ENCODE results near the gene AAMDC.
"Not testable (repeated sequence)": the region's sequence is repeated elsewhere in the genome, so short reads cannot be mapped to it uniquely, and the experiment has no call there.

The AAMDC gene

GRCh38 chr11:77874206-77874605 is 53.3 kb downstream of the AAMDC start:
- no peak for DNase-seq
- in situ Hi-C loops (cut with HindIII; ENCODE audit: low pct_ligation_motif_present, low pct_unique_long_range_greater_than_20kb, low sequenced_read_pairs): no loop called here

- no peak for DNase-seq
- in situ Hi-C loops (cut with HindIII; ENCODE audit: low pct_ligation_motif_present, low pct_unique_long_range_greater_than_20kb, low sequenced_read_pairs): no loop called here
These were observed 55.1 kb downstream of the AAMDC start for GRCh38 chr11:77876045-77876444.

- peak; percentile 61 for DNase-seq
- in situ Hi-C loops (cut with HindIII; ENCODE audit: low pct_ligation_motif_present, low pct_unique_long_range_greater_than_20kb, low sequenced_read_pairs): not testable (repeated sequence)
These were observed 57.3 kb downstream of the AAMDC start for GRCh38 chr11:77878247-77878646.

GRCh38 chr11:77879218-77879617 is 58.3 kb downstream of the AAMDC start:
- in situ Hi-C loops (cut with HindIII; ENCODE audit: low pct_ligation_motif_present, low pct_unique_long_range_greater_than_20kb, low sequenced_read_pairs): no loop called here
- DNase-seq: no peak

GRCh38 chr11:77882396-77882795 is 61.5 kb downstream of the AAMDC start:
- in situ Hi-C loops (cut with HindIII; ENCODE audit: low pct_ligation_motif_present, low pct_unique_long_range_greater_than_20kb, low sequenced_read_pairs): no loop called here
- DNase-seq: no peak

GRCh38 chr11:77883775-77884174 is 62.8 kb downstream of the AAMDC start:
- DNase-seq: no peak
- in situ Hi-C loops (cut with HindIII; ENCODE audit: low pct_ligation_motif_present, low pct_unique_long_range_greater_than_20kb, low sequenced_read_pairs): no loop called here

DNA sequence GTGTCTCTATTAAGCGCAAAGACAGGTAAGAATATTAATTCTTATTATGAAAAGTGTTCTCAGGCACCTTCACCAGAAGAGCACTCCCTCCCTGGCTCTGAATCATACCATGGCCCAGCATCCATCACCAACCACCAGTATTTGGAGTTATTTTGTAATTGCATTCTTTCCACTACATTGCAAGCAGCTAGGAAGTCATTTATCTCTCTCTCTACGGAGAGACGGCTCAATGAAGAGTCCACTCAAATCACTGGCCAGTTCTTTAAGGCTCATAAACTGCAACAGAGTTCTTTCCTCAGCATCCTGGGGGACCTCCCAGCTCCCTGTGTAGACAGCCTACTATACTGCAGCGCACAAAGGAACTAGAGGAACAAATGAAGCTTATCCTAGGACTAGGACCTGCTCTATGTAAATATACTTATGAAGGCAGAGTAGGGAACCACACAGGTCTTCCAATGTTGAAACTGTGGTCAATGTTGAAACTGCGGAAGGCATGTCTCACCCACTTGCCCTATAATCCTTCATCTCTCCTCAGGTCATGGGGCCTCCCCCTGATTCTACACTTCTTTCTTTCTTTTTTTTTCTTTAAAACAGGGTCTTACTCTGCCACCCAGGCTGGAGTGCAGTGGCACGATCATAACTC is 63.4 kb downstream of the AAMDC start:
- in situ Hi-C loops (cut with HindIII; ENCODE audit: low pct_ligation_motif_present, low pct_unique_long_range_greater_than_20kb, low sequenced_read_pairs): no loop called here
- no peak for DNase-seq

GRCh38 chr11:77884829-77885190 is 63.9 kb downstream of the AAMDC start:
- in situ Hi-C loops (cut with HindIII; ENCODE audit: low pct_ligation_motif_present, low pct_unique_long_range_greater_than_20kb, low sequenced_read_pairs): no loop called here

DNA sequence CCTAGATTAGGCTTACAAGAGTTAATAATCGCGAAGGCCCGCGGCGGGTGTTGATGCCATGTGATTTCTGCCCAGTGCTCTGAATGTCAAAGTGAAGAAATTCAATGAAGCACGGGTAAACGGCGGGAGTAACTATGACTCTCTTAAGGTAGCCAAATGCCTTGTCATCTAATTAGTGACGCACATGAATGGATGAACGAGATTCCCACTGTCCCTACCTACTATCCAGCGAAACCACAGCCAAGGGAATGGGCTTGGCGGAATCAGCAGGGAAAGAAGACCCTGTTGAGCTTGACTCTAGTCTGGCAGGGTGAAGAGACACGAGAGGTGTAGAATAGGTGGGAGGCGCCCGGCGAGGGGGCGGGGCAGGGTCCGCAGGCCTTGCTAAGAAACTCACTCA is 65.5 kb downstream of the AAMDC start:
- in situ Hi-C loops (cut with HindIII; ENCODE audit: low pct_ligation_motif_present, low pct_unique_long_range_greater_than_20kb, low sequenced_read_pairs): no loop called here
- no peak for DNase-seq

More at GRCh38 chr11:77884829-77885190, 63.9 kb downstream of the AAMDC start:
- no peak for DNase-seq

DNA sequence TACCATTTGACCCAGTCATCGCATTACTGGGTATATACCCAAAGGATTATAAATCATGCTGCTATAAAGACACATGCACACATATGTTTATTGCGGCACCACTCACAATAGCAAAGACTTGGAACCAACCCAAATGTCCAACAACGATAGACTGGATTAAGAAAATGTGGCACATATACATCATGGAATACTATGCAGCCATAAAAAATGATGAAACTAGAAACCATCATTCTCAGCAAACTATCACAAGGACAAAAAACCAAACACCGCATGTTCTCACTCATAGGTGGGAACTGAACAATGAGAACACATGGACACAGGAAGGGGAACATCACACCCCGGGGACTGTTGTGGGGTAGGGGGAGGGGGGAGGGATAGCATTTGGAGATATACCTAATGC is 68.1 kb downstream of the AAMDC start:
- DNase-seq; in situ Hi-C loops (cut with HindIII; ENCODE audit: low pct_ligation_motif_present, low pct_unique_long_range_greater_than_20kb, low sequenced_read_pairs): not testable (repeated sequence)

- in situ Hi-C loops (cut with HindIII; ENCODE audit: low pct_ligation_motif_present, low pct_unique_long_range_greater_than_20kb, low sequenced_read_pairs); DNase-seq: not testable (repeated sequence)
These were observed 69.2 kb downstream of the AAMDC start for GRCh38 chr11:77890100-77890614.

GRCh38 chr11:77890619-77891056 is 69.7 kb downstream of the AAMDC start:
- DNase-seq; in situ Hi-C loops (cut with HindIII; ENCODE audit: low pct_ligation_motif_present, low pct_unique_long_range_greater_than_20kb, low sequenced_read_pairs): not testable (repeated sequence)

GRCh38 chr11:77891256-77891655 is 70.3 kb downstream of the AAMDC start:
- DNase-seq; in situ Hi-C loops (cut with HindIII; ENCODE audit: low pct_ligation_motif_present, low pct_unique_long_range_greater_than_20kb, low sequenced_read_pairs): not testable (repeated sequence)

DNA sequence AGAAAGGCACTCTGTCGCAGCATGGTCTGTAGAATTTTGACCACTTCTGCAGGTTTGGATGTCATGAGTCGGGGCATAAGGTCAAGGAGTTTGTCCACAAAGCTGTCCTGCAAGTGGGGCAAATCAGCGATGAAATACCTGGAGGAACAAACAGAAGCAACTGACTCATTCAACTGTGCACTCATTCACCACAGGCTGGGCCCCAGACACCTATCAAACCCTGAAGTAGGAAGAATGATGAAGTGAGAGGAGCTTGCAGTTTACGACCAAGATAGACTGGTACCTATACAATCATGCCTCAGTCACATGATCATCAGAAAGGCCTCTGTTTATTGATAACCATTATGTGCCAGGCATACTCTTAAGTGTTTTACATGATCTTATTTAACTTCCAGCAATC is 70.8 kb downstream of the AAMDC start:
- DNase-seq; in situ Hi-C loops (cut with HindIII; ENCODE audit: low pct_ligation_motif_present, low pct_unique_long_range_greater_than_20kb, low sequenced_read_pairs): not testable (repeated sequence)

DNA sequence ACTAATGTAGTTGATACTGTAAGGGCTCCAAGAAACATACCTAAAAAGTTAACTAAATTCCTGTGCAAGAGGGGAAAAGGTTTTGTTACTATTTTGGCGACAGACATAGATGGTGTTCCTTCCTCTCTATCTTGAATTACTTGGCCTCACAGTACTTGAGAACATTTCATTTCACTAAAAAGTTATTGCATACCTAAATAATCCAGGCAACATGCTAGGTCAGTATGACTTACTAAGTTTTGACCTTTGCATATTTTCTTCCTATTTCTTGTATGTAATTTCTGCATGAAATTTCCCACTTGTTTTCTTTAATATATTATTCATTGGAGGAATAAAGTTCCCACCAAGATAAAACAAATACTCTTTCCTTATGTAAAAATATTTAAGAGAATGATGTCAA is 74.0 kb downstream of the AAMDC start:
- in situ Hi-C loops (cut with HindIII; ENCODE audit: low pct_ligation_motif_present, low pct_unique_long_range_greater_than_20kb, low sequenced_read_pairs): not testable (repeated sequence)

GRCh38 chr11:77908835-77909234 is 87.9 kb downstream of the AAMDC start:
- in situ Hi-C loops (cut with HindIII; ENCODE audit: low pct_ligation_motif_present, low pct_unique_long_range_greater_than_20kb, low sequenced_read_pairs): no loop called here
- no peak for DNase-seq

More for the DNA sequence above, 74.0 kb downstream of the AAMDC start:
- not testable (repeated sequence) for DNase-seq

GRCh38 chr11:77909277-77909676 is 88.3 kb downstream of the AAMDC start:
- in situ Hi-C loops (cut with HindIII; ENCODE audit: low pct_ligation_motif_present, low pct_unique_long_range_greater_than_20kb, low sequenced_read_pairs): no loop called here
- no peak for DNase-seq

GRCh38 chr11:77910828-77911227 is 89.9 kb downstream of the AAMDC start:
- in situ Hi-C loops (cut with HindIII; ENCODE audit: low pct_ligation_motif_present, low pct_unique_long_range_greater_than_20kb, low sequenced_read_pairs); DNase-seq: not testable (repeated sequence)

GRCh38 chr11:77913608-77914306 is 92.8 kb downstream of the AAMDC start:
- DNase-seq; in situ Hi-C loops (cut with HindIII; ENCODE audit: low pct_ligation_motif_present, low pct_unique_long_range_greater_than_20kb, low sequenced_read_pairs): not testable (repeated sequence)

- DNase-seq: peak; percentile 45
- in situ Hi-C loops (cut with HindIII; ENCODE audit: low pct_ligation_motif_present, low pct_unique_long_range_greater_than_20kb, low sequenced_read_pairs): not testable (repeated sequence)
These were observed 93.4 kb downstream of the AAMDC start for GRCh38 chr11:77914307-77914791.
